HEK293T (cell line): ENCODE measurements around the gene ACAT2.
"Not testable (repeated sequence)": the region's sequence is repeated elsewhere in the genome, so short reads cannot be mapped to it uniquely, and the experiment has no call there.

ENCODE experiments used
- CTCF ChIA-PET: fragments of 350-600 bp; formaldehyde crosslinking; extraction: SDS; loops from one replicate; lab custom pipeline; 2021; ENCODE audit warnings: antibody characterized with exemption, inconsistent platforms; lab: Yijun Ruan, JAX
- POLR2A ChIA-PET: fragments of 350-600 bp; formaldehyde crosslinking; extraction: SDS; loops from one replicate; lab custom pipeline; 2020; ENCODE audit warnings: antibody characterized with exemption, inconsistent platforms; lab: Yijun Ruan, JAX
- DNase-seq: peaks from one replicate; pipeline ENCODE4 v3.0.0; 2012; ENCODE audit warnings: mixed read lengths; ENCODE audit errors: extremely low spot score
- ARNT ChIP-seq: fragments of 450-650 bp; IDR thresholded peaks from 2 replicates; pipeline ENCODE4 v1.6.1; 2017; ENCODE audit warnings: mild to moderate bottlenecking
- BHLHE40 ChIP-seq: fragments of 450-650 bp; IDR thresholded peaks from 2 replicates; pipeline ENCODE4 v1.6.1; 2016; ENCODE audit warnings: mild to moderate bottlenecking, moderate library complexity, borderline replicate concordance
- CTBP1 ChIP-seq: fragments of 450-650 bp; IDR thresholded peaks from 2 replicates; pipeline ENCODE4 v1.6.1; 2016; ENCODE audit warnings: borderline replicate concordance
- ELF4 ChIP-seq: fragments of 450-650 bp; IDR thresholded peaks from 2 replicates; pipeline ENCODE4 v1.6.1; 2017; ENCODE audit warnings: antibody characterized with exemption
- FOXA1 ChIP-seq: fragments of 450-650 bp; IDR thresholded peaks from 2 replicates; pipeline ENCODE4 v1.6.1; 2016; ENCODE audit warnings: mild to moderate bottlenecking
- FOXK2 ChIP-seq: fragments of 450-650 bp; IDR thresholded peaks from 2 replicates; pipeline ENCODE4 v1.6.1; 2016; ENCODE audit warnings: mild to moderate bottlenecking
- FOXM1 ChIP-seq: fragments of 450-650 bp; IDR thresholded peaks from 2 replicates; pipeline ENCODE4 v1.6.1; 2017; ENCODE audit warnings: mild to moderate bottlenecking, borderline replicate concordance
- HDGF ChIP-seq: fragments of 450-650 bp; IDR thresholded peaks from 2 replicates; pipeline ENCODE4 v1.6.1; 2017; ENCODE audit warnings: antibody characterized with exemption, borderline replicate concordance
- L3MBTL2 ChIP-seq: fragments of 450-650 bp; conservative IDR thresholded peaks from 2 replicates; pipeline ENCODE4 v1.6.1; 2016; ENCODE audit warnings: mild to moderate bottlenecking
- LEF1 ChIP-seq: fragments of 450-650 bp; IDR thresholded peaks from 2 replicates; pipeline ENCODE4 v1.6.1; 2017; ENCODE audit warnings: mild to moderate bottlenecking, borderline replicate concordance
- NFRKB ChIP-seq: fragments of 450-650 bp; IDR thresholded peaks from 2 replicates; pipeline ENCODE4 v1.6.1; 2016; ENCODE audit warnings: mild to moderate bottlenecking, moderate library complexity
- SP1 ChIP-seq: fragments of 450-650 bp; IDR thresholded peaks from 2 replicates; pipeline ENCODE4 v1.6.1; 2017
- SUZ12 ChIP-seq: fragments of 450-650 bp; IDR thresholded peaks from 2 replicates; pipeline ENCODE4 v1.6.1; 2016; ENCODE audit warnings: mild to moderate bottlenecking
- TARDBP ChIP-seq: fragments of 450-650 bp; IDR thresholded peaks from 2 replicates; pipeline ENCODE4 v1.6.1; 2016
- ZNF384 ChIP-seq: fragments of 450-650 bp; IDR thresholded peaks from 2 replicates; pipeline ENCODE4 v1.6.1; 2016
- TF ChIP-seq, protein P1 (sequence below): fragments of 450-650 bp; IDR thresholded peaks from 2 replicates; pipeline ENCODE4 v1.6.1; 2016

The ACAT2 gene

DNA sequence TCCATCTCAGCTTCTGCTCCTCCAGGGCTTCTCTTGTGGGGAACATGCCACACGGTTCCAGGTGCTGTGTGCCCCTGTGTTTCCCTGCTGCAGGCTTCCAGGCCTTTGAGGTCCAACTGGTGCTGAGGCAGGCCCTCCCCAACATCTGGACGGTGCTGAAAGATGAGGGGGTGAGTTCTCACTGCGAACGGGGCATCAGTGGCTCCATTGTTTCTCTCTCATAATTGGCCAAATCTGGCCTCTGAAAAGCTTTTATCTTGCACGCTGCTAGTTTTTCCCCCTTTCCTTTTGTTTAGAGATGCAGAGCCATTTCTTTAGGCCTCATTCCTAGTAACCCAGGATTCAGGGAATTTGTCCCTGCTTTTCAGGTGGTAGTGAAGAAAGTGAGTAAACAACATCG lies 46.8 kb downstream of the ACAT2 start:
- POLR2A ChIA-PET: interaction anchor here (5.4 kb wide), 1 partner anchor 18 kb away, joined by 41 read pairs; the partner anchor contains the start of genes MRPL18 and TCP1
- CTCF ChIA-PET: no interaction called here
- DNase-seq: no peak
- TF ChIP-seq L3MBTL2 (no peak), SUZ12 (no peak), BHLHE40 (no peak)

DNA sequence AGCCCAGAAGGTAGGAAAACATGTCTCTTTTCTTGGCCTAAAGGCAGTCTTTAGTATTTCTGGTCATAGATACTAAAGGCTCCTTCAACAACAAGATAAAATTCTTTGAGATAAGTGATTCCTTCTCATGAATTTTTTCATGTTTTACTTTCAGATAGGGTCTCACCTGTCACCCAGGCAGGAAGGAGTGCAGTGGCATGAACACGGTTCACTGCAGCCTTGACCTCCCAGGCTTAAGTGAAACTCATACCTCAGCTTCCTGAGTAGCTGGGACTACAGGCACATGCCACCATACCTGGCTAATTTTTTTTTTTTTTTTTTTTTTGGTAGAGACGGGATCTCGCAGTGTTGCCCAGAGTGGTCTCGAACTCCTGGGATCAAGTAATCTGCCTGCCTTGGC lies 47.3 kb downstream of the ACAT2 start:
- no peak for DNase-seq
- POLR2A ChIA-PET: interaction anchor here (5.4 kb wide), 1 partner anchor 19 kb away, joined by 41 read pairs; the partner anchor contains the start of genes MRPL18 and TCP1
- CTCF ChIA-PET: interaction anchor here (0.7 kb wide), 1 partner anchor 62 kb away, joined by 10 read pairs; no protein-coding TSS in a partner anchor
- TF ChIP-seq BHLHE40 (no peak), FOXA1 (no peak), ELF4 (no peak), ZNF384 (no peak), HDGF (no peak), LEF1 (no peak), L3MBTL2 (no peak), CTBP1 (no peak), TARDBP (no peak), FOXK2 (no peak), SP1 (no peak), ARNT (no peak), NFRKB (no peak), FOXM1 (no peak)
- TF ChIP-seq, protein P1, sequence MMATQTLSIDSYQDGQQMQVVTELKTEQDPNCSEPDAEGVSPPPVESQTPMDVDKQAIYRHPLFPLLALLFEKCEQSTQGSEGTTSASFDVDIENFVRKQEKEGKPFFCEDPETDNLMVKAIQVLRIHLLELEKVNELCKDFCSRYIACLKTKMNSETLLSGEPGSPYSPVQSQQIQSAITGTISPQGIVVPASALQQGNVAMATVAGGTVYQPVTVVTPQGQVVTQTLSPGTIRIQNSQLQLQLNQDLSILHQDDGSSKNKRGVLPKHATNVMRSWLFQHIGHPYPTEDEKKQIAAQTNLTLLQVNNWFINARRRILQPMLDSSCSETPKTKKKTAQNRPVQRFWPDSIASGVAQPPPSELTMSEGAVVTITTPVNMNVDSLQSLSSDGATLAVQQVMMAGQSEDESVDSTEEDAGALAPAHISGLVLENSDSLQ: no peak

DNA sequence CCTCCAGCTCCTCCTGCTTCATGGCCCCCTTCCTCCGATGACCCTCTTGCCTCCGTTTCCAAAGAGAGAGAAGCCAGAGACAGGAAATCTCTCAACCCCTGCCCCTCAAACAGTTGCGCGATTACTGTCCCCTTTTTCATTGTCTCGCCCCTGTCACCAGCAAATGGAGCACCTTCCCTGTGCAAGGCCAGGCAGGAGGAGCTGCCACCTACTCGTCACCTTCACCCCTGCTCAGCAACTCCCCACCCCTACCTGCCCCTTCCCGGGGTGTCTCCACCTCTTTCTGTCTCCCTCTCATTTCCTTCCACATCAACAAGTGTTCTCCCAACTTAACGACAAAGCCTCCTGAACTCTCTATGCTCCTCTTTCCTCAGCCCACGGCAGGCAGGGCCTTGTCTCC lies 51.9 kb downstream of the ACAT2 start:
- TF ChIP-seq FOXA1 (no peak), CTBP1 (no peak), LEF1 (no peak)
- CTCF ChIA-PET: no interaction called here
- POLR2A ChIA-PET: interaction anchor here (1.3 kb wide), 1 partner anchor 17 kb away, joined by 3 read pairs; no protein-coding TSS in a partner anchor
- no peak for DNase-seq

DNA sequence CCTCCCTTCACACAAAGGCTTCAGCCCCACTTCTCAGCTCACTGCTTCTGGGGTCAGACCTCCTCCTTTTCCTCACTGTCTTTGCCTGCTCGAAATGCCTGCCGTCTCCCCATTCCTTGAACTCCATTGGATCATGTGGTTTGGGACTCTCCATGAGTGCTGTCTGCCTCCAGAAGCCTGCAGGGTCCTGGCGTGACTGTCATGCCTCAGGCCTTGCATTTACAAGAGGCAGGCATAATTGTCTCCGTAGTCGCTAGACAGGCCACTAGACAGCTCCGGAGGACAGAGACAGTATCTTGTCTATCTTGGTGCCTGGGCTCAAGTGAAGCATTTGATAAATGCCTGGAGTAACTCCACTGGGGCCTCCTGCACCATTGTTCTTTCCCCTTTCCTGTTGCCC lies 53.6 kb downstream of the ACAT2 start:
- TF ChIP-seq HDGF (no peak), BHLHE40 (no peak), ARNT (no peak), ELF4 (no peak)
- ChIA-PET POLR2A (interaction anchor here (1.4 kb wide), 1 partner anchor 122 kb away, joined by 3 read pairs; no protein-coding TSS in a partner anchor), CTCF (no interaction called here)
- no peak for DNase-seq

DNA sequence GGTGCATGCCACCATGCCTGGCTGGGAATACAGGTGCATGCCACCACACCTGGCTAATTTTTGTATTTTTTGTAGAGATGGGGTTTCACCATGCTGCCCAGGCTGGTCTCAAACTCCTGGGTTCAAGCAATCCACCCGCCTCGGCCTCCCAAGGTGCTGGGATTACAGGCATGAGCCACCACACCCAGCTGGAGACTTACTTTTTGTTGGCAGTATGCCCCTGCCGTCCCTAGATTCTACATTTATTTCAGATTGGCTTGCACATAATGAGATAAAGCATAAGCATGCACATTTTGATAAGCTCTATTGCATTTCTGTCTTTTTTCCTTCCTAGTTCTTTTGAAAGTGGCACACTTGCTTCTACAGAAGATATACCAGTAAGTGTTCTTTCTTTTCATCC lies 54.9 kb downstream of the ACAT2 start:
- DNase-seq, CTCF ChIA-PET, POLR2A ChIA-PET: not testable (repeated sequence)

DNA sequence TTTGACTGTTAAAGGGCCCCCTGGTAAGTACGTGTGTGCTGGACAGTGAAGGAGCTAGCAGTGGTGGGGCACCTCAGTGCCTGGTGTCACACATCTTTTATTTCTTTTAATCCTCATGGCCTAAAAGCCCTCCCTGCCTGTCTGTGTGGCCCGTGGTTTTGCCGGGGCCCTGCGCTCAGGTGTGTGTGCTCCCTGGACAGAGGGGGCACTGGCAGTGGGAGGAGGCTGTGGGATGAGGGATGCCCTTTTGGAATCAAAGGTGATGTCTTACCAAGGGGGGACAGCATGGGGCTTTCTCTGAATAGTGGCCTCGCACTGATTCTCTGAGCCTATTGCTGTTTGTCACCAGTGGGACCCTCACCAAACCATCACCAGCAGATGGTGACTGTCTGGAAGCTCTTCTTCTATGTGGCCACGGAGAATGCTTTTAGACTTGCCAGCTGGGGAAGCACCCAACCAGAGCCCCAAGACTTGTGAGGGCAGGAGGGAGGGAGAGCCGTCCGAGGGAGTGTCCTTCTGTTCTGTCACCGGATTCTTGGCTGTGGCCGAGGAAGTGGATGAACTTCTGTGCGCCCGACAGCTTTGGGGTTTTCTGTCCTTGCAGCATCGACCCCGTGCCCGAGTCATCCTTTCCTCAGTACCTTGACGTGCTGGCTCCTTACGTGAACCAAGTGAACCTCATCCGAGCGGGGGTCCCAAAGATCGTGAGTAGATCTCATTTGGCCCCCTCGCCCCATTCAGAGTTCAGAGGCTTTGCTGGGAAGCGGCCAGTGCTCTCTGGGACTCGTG lies 56.3 kb downstream of the ACAT2 start:
- no peak for DNase-seq
- CTCF ChIA-PET: no interaction called here
- POLR2A ChIA-PET: no interaction called here
- TF ChIP-seq, protein P1: no peak
- TF ChIP-seq L3MBTL2 (no peak), ZNF384 (no peak), FOXA1 (no peak), NFRKB (no peak), HDGF (no peak), TARDBP (no peak), FOXM1 (no peak), LEF1 (no peak), BHLHE40 (no peak), SP1 (no peak), CTBP1 (no peak), ELF4 (no peak), FOXK2 (no peak), ARNT (no peak), SUZ12 (no peak)

DNA sequence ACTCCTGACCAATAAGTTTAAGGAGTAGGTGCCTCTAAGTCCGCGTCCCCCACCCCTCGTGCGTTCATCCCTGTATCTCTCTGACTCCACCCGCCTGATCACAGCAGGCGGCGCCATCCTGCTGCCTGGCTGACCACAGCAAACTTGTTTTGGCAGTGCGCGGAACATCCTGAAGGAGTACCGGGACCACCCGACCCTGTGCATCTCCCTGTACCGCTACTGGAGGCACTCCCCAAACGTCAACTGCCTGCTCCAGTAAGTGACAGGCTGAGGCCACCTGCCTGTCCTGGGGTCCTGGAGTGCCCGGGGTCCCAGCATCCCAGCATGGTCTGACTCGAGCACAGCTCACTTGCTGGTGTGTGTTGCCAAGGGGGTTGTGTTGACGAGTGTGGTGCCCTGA lies 57.3 kb downstream of the ACAT2 start:
- ChIA-PET POLR2A (interaction anchor here (1.3 kb wide), 1 partner anchor 92 kb away, joined by 4 read pairs; the partner anchor contains the start of gene WTAP), CTCF (no interaction called here)
- no peak for DNase-seq
- no peak for TF ChIP-seq SP1
- TF ChIP-seq FOXA1: no peak
